Panc1 (cell line): Measurements from ENCODE around the gene AMDHD2.

Experiments
- CTCF ChIP-seq: fragments of 450-650 bp; IDR thresholded peaks from 2 replicates; pipeline ENCODE4 v1.5.1; 2017; ENCODE audit warnings: mild to moderate bottlenecking
- POLR2AphosphoS5 ChIP-seq: IDR thresholded peaks from 2 replicates; pipeline ENCODE4 v1.6.1; 2012; ENCODE audit warnings: mild to moderate bottlenecking, low read depth, low read length, moderate library complexity
- REST ChIP-seq, 2 experiments: IDR thresholded peaks; 2 replicates each; pipeline ENCODE4 v1.6.1; 2011 to 2012; ENCODE audit warnings: low read depth in 2 of 2, control low read depth in 1 of 2, low read length in 1 of 2, mild to moderate bottlenecking in 1 of 2, moderate library complexity in 1 of 2; ENCODE audit not compliant: insufficient read depth in 1 of 2
- SIN3A ChIP-seq: IDR thresholded peaks from 2 replicates; pipeline ENCODE4 v1.6.1; 2012; ENCODE audit warnings: low read depth, mild to moderate bottlenecking, low read length, moderate library complexity, borderline replicate concordance; ENCODE audit not compliant: insufficient read depth
- TCF7L2 ChIP-seq: IDR thresholded peaks from 2 replicates; pipeline ENCODE4 v1.6.1; 2011; ENCODE audit warnings: mild to moderate bottlenecking, low read depth, low read length, inconsistent platforms

GRCh38 chr16:2515180-2515851 is 4.9 kb upstream of the AMDHD2 start:
- TF ChIP-seq REST (IDR thresholded peaks at IDR 0.05; ENCODE audit: insufficient read depth in 1 of 2, low read depth in 2 of 2, low read length in 1 of 2) (no peak), CTCF (no peak), SIN3A (0 out of 2 replicates have a peak, but pooled peaks have one; percentile 51), TCF7L2 (no peak), POLR2AphosphoS5 (no peak)
